SJCRH30 (cell line): Measurements from ENCODE around the gene SGCA. TPM values are rescaled to one million over a fixed set of nuclear protein-coding genes. Genes with fewer than 3 reads are reported as not detected.

Source experiments
- DNase-seq, 2 experiments: peaks; one replicate each; pipeline ENCODE4 v3.0.0-alpha.2; 2015 to 2020
- H3K27ac ChIP-seq: fragments of 250-450 bp; sonication (Bioruptor Pico); 2 replicates; pipeline ENCODE4 v1.5.1; 2020; ENCODE audit warnings: mild to moderate bottlenecking, moderate library complexity
- H3K27me3 ChIP-seq: fragments of 250-450 bp; sonication (Bioruptor Pico); 2 replicates; pipeline ENCODE4 v1.5.1; 2020; ENCODE audit warnings: mild to moderate bottlenecking, moderate library complexity
- H3K36me3 ChIP-seq: fragments of 250-450 bp; sonication (Bioruptor Pico); 2 replicates; pipeline ENCODE4 v1.5.1; 2020; ENCODE audit warnings: mild to moderate bottlenecking, moderate library complexity
- H3K4me1 ChIP-seq: fragments of 250-450 bp; sonication (Bioruptor Pico); 2 replicates; pipeline ENCODE4 v1.5.1; 2020; ENCODE audit warnings: mild to moderate bottlenecking, moderate library complexity
- H3K4me3 ChIP-seq: fragments of 250-450 bp; sonication (Bioruptor Pico); 2 replicates; pipeline ENCODE4 v1.5.1; 2020; ENCODE audit warnings: mild to moderate bottlenecking, moderate library complexity
- H3K9me3 ChIP-seq: fragments of 250-450 bp; sonication (Bioruptor Pico); replicated peaks from 2 replicates; pipeline ENCODE4 v1.5.1; 2020; ENCODE audit warnings: mild to moderate bottlenecking, moderate library complexity
- total RNA-seq: library from RNA; depleted of rRNA; stranded (reverse); fragments of >200 nt; shearing (Covaris generic); gene quantifications from 2 replicates; pipeline ENCODE4 v1.2.3, GENCODE V29; 2014

SGCA gene
- total RNA-seq, 1 experiment from 2014 or later, result 43.4 TPM

- DNase-seq, result no peak
- H3K9me3 ChIP-seq, result no peaks in the 10 kb centered on the region
- no peak overlapping the region for H3K27ac ChIP-seq
- H3K36me3 ChIP-seq, result no peaks in the 10 kb centered on the region
- peaks cover 12% of the 10 kb centered on the region for H3K27me3 ChIP-seq
- H3K4me3 ChIP-seq, result no peak overlapping the region
- H3K4me1 ChIP-seq, result peaks cover 1% of the 10 kb centered on the region
These were observed 38.0 kb downstream of the SGCA start for GRCh38 chr17:50203604-50204345.

GRCh38 chr17:50204431-50204830 lies 38.6 kb downstream of the SGCA start:
- H3K36me3 ChIP-seq, result no peaks in the 10 kb centered on the region
- no peak overlapping the region for H3K27ac ChIP-seq

DNA sequence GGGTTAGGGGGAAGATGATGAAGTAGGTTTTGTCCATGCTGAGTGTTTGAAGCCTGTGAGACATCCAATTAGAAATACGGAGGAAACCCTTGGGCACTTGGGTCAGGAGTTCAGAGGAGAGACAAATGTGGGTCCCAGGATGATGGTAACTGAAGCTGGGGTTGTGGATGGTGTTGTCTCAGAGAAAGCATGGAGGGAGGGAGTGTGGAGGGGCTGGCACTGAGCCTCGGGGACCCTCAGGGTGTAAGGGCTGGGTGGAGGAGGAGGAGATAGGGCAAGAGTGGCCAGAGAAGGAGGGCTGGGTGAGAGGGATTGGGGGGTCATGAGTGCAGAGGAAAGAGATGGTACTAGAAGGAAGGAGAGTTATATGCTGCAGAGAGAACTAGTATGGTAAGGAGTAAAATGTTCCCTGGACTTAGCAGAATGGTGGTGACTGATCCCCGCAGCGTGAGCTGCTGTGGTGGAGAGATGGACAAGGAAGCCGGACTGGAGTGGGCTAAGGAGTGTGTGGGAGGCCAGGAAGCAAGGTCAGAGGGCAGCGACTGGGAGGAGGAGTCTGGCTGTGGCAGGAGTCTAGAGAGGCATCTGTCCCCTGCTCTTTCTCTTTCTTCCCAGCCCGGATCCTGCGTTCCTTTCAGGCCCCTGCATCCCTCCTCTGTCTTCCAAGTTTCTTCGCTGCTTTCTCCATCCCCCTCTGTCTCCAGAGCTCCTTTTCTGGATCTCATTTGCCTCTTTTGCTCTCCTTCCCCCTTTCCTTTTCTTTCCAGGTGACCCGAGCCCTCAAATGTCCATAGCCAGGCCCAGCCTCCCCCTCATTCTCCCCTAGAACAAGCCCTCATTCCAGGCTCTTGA lies 39.5 kb downstream of the SGCA start:
- no peak for DNase-seq
- H3K4me3 ChIP-seq, result no peak overlapping the region
- no peaks in the 10 kb centered on the region for H3K9me3 ChIP-seq
- H3K4me1 ChIP-seq, result peaks cover 10% of the 10 kb centered on the region
- H3K27ac ChIP-seq, result no peak overlapping the region
- H3K27me3 ChIP-seq, result peaks cover 12% of the 10 kb centered on the region
- no peaks in the 10 kb centered on the region for H3K36me3 ChIP-seq

More at GRCh38 chr17:50204431-50204830, 38.6 kb downstream of the SGCA start:
- Histone ChIP-seq H3K9me3 (no peaks in the 10 kb centered on the region), H3K4me3 (no peak overlapping the region), H3K27me3 (peaks cover 12% of the 10 kb centered on the region), H3K4me1 (peaks cover 4% of the 10 kb centered on the region)
- no peak for DNase-seq

DNA sequence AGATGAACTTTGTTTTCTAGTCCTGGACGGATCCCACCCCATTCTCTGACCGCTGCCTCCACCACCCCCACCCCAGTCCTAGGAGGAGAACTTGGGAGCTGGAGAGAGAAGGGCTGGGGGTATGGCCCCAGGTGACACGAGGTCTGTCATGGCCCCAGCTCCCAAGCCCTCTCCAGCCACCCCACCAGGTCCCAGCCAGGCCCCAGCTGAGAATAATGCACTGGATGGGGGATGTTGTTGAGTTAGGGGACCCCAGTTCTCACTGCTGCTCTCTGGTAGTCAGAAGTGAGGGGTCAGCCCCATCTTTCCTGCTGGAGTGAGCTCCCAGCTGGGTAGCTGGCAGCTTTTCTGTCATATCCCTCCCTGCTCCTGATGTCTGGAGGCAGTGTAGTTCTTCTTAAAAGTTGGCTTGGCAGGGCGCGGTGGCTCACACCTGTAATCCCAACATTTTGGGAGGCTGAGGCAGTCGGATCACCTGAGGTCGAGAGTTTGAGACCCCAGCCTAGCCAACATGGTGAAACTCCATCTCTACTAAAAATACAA lies 40.2 kb downstream of the SGCA start:
- no peaks in the 10 kb centered on the region for H3K9me3 ChIP-seq
- no peak overlapping the region for H3K4me3 ChIP-seq
- H3K4me1 ChIP-seq, result peaks cover 16% of the 10 kb centered on the region
- H3K36me3 ChIP-seq, result no peaks in the 10 kb centered on the region
- peaks cover 9% of the 10 kb centered on the region for H3K27me3 ChIP-seq
- no peak overlapping the region for H3K27ac ChIP-seq
- DNase-seq, result no peak

GRCh38 chr17:50206604-50207293 lies 40.9 kb downstream of the SGCA start:
- Histone ChIP-seq H3K27me3 (peaks cover 4% of the 10 kb centered on the region; the same call in 1 of the 2 replicates), H3K9me3 (no peaks in the 10 kb centered on the region), H3K4me3 (no peak overlapping the region), H3K36me3 (no peaks in the 10 kb centered on the region), H3K27ac (no peak overlapping the region), H3K4me1 (peaks cover 21% of the 10 kb centered on the region)
- DNase-seq, result peak; percentile 43 to 54

- H3K27ac ChIP-seq, result no peak overlapping the region
- no peak for DNase-seq
- H3K4me1 ChIP-seq, result peaks cover 26% of the 10 kb centered on the region
- H3K27me3 ChIP-seq, result peaks cover 4% of the 10 kb centered on the region; the same call in 1 of the 2 replicates
- H3K36me3 ChIP-seq, result no peaks in the 10 kb centered on the region
- H3K4me3 ChIP-seq, result no peak overlapping the region
- H3K9me3 ChIP-seq, result no peaks in the 10 kb centered on the region
These were observed 41.5 kb downstream of the SGCA start for GRCh38 chr17:50207315-50207714.

GRCh38 chr17:50207792-50208567 lies 42.2 kb downstream of the SGCA start:
- Histone ChIP-seq H3K27ac (no peak overlapping the region), H3K36me3 (no peaks in the 10 kb centered on the region), H3K9me3 (no peaks in the 10 kb centered on the region), H3K27me3 (peaks cover 4% of the 10 kb centered on the region; the same call in 1 of the 2 replicates), H3K4me3 (no peak overlapping the region), H3K4me1 (peaks cover 30% of the 10 kb centered on the region)
- DNase-seq, result no peak

GRCh38 chr17:50208611-50209061 lies 42.8 kb downstream of the SGCA start:
- no peaks in the 10 kb centered on the region for H3K9me3 ChIP-seq
- no peak for DNase-seq
- peaks cover 33% of the 10 kb centered on the region for H3K4me1 ChIP-seq
- peaks cover 4% of the 10 kb centered on the region; the same call in 1 of the 2 replicates for H3K27me3 ChIP-seq
- no peak overlapping the region; the same call in 1 of the 2 replicates for H3K27ac ChIP-seq
- H3K4me3 ChIP-seq, result no peak overlapping the region
- no peaks in the 10 kb centered on the region for H3K36me3 ChIP-seq

- Histone ChIP-seq H3K4me1 (peaks cover 33% of the 10 kb centered on the region), H3K9me3 (no peaks in the 10 kb centered on the region), H3K27me3 (peaks cover 4% of the 10 kb centered on the region; the same call in 1 of the 2 replicates), H3K4me3 (no peak overlapping the region), H3K27ac (peak overlapping the region; percentile 88), H3K36me3 (no peaks in the 10 kb centered on the region)
- DNase-seq, result no peak
These were observed 43.3 kb downstream of the SGCA start for GRCh38 chr17:50209133-50209471.

DNA sequence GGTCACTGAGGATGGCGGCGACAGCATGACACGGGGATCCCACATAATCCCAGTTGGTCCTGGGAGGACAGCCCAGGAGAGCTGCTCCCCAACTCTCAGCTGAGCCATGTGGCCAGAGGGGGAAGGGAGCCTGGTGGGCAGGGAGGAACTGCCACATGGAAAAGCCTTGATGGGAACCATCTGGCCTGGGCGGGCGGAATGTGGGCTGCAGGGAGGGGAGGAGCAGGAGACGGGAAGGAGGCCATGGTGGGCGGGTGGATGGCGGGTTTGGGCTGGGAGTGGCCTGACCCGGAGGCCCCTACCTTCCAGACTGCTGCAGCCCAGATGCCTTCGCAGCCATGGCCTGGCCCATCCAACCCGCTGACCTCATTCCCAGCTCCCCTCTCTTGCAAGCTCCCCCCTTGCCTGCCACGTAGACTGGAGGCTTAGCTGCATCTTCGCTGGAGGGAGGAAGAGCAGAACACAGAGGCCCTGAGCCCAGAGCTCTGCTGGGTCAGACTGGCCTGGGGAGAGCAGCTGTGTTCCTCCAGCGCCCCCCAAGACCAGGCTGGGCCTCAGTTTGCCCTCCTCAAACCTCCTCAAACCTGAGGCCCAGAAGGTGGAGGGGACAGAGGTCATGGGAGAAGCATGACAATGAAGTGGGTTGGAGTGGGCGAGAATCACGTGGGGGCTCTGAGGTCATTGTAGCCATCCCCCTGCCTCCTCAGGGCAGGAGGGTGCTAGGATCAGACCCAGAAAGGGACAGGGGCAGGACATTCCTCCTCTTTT lies 43.9 kb downstream of the SGCA start:
- H3K4me3 ChIP-seq, result peak overlapping the region; percentile 11; the same call in 1 of the 2 replicates
- H3K27me3 ChIP-seq, result peaks cover 4% of the 10 kb centered on the region; the same call in 1 of the 2 replicates
- peak; percentile 76 to 88 for DNase-seq
- H3K9me3 ChIP-seq, result no peaks in the 10 kb centered on the region
- peak overlapping the region; percentile 88 for H3K27ac ChIP-seq
- H3K36me3 ChIP-seq, result no peaks in the 10 kb centered on the region
- H3K4me1 ChIP-seq, result peaks cover 33% of the 10 kb centered on the region

- H3K4me3 ChIP-seq, result peak overlapping the region; percentile 21
- H3K27ac ChIP-seq, result peak overlapping the region; percentile 88
- DNase-seq, result peak; percentile 90 to 95
- peaks cover 33% of the 10 kb centered on the region for H3K4me1 ChIP-seq
- no peaks in the 10 kb centered on the region for H3K9me3 ChIP-seq
- H3K36me3 ChIP-seq, result no peaks in the 10 kb centered on the region
- peaks cover 4% of the 10 kb centered on the region; the same call in 1 of the 2 replicates for H3K27me3 ChIP-seq
These were observed 44.7 kb downstream of the SGCA start for GRCh38 chr17:50210240-50211225.
